Measurements from ENCODE around the gene DNAJB7. TPM values are rescaled to one million over a fixed set of nuclear protein-coding genes. Genes with fewer than 3 reads are reported as not detected.

The DNAJB7 gene
- total and polyA plus RNA-seq, 10 of the 15 experiments (the other 5 are each of a cell fraction or from before 2014, with no cell fraction given): 0.03 to 0.70 (median 0.29) TPM; not detected in 6

DNA sequence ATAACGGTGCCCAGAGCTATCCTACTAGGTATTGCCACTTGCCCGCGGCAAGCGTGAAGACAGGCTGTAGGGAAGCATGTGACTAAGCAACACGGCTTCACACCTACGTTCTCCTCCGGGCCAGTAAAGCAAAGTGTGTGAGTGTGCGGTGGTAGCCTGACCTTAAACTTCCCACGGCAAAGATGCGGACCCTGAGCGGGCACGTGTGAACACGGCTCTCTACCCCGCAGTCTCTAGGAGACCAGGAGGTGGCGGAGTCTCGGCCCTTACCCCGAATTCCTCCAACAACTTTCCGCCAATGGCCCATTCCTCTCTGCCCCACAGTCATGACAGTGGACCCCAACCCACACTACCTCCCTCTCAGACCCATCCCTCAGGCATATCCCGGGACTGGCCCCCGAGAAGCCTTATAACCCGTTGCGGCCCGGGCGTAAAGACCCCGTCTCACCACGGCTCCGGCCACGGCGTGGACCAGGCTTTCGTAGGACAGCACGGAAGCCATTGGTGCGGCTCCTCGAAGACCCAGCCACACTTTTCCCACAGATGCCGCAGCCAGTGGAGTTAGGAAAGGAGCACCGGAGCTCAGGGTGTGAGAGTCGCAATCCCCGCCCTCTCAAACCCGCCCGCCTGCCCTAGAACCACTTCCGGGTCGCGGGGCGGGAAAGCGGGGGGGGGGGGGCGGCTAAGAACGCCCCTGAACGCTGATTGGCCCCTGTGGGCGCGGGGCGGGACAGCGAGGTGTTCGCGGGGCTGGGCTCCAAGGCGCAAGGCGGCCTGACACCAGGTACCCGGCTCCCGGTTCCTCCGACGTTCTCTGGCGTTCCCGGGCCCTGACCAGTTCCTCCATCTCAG lies 42.9 kb downstream of the DNAJB7 start, which contains the start of gene SLC25A17 (continued):
- TF ChIP-seq, protein P1, sequence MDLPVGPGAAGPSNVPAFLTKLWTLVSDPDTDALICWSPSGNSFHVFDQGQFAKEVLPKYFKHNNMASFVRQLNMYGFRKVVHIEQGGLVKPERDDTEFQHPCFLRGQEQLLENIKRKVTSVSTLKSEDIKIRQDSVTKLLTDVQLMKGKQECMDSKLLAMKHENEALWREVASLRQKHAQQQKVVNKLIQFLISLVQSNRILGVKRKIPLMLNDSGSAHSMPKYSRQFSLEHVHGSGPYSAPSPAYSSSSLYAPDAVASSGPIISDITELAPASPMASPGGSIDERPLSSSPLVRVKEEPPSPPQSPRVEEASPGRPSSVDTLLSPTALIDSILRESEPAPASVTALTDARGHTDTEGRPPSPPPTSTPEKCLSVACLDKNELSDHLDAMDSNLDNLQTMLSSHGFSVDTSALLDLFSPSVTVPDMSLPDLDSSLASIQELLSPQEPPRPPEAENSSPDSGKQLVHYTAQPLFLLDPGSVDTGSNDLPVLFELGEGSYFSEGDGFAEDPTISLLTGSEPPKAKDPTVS (IDR thresholded peaks at IDR 0.05; ENCODE audit: low read depth, low read length): no peak
- TF ChIP-seq ZBED1 (IDR thresholded peaks at IDR 0.05; ENCODE audit: borderline replicate concordance) (no peak), BRCA1 (IDR thresholded peaks at IDR 0.05; ENCODE audit: low read depth, low read length) (no peak), TBL1XR1 (IDR thresholded peaks at IDR 0.05; ENCODE audit: low read depth, low read length) (0 out of 2 replicates have a peak, but pooled peaks have one; percentile 14), EZH2 (IDR thresholded peaks at IDR 0.05; ENCODE audit: borderline replicate concordance, control insufficient read depth, low read depth, low read length) (no peak), E2F8 (IDR thresholded peaks at IDR 0.05; ENCODE audit: low read depth, partially characterized antibody) (no peak), MEF2B (IDR thresholded peaks at IDR 0.05; ENCODE audit: partially characterized antibody, poor library complexity, severe bottlenecking) (no peak), MXI1 (IDR thresholded peaks at IDR 0.05; ENCODE audit: low read depth, low read length) (peak; percentile 81; the same call in 1 of the 2 replicates), CEBPB (IDR thresholded peaks at IDR 0.05; ENCODE audit: borderline replicate concordance in 1 of 2, low read depth in 2 of 2, low read length in 2 of 2) (no peak), NRF1 (conservative IDR thresholded peaks at IDR 0.05; ENCODE audit: low read depth, low read length) (no peak), SP1 (IDR thresholded peaks at IDR 0.05; ENCODE audit: low read depth, low read length) (peak; percentile 32), CREB1 (IDR thresholded peaks at IDR 0.05; ENCODE audit: low read depth) (no peak), ZZZ3 (IDR thresholded peaks at IDR 0.05; ENCODE audit: control insufficient read depth, insufficient read length, low read depth) (no peak), BHLHE40 (IDR thresholded peaks at IDR 0.05; ENCODE audit: borderline replicate concordance in 1 of 2, low read depth in 2 of 2, low read length in 1 of 2) (peak; percentile 83 to 93), BCL11A (IDR thresholded peaks at IDR 0.05; ENCODE audit: low read depth, low read length) (no peak), SMAD1 (IDR thresholded peaks at IDR 0.05; ENCODE audit: low read depth, partially characterized antibody) (no peak), KDM1A (IDR thresholded peaks at IDR 0.05; ENCODE audit: borderline replicate concordance) (no peak), ZNF217 (IDR thresholded peaks at IDR 0.05) (no peak)
- TF ChIP-seq, protein P2, sequence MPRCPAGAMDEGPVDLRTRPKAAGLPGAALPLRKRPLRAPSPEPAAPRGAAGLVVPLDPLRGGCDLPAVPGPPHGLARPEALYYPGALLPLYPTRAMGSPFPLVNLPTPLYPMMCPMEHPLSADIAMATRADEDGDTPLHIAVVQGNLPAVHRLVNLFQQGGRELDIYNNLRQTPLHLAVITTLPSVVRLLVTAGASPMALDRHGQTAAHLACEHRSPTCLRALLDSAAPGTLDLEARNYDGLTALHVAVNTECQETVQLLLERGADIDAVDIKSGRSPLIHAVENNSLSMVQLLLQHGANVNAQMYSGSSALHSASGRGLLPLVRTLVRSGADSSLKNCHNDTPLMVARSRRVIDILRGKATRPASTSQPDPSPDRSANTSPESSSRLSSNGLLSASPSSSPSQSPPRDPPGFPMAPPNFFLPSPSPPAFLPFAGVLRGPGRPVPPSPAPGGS (IDR thresholded peaks at IDR 0.05; ENCODE audit: borderline replicate concordance, insufficient read depth, low read depth, low read length, poor library complexity, severe bottlenecking): no peak
- TF ChIP-seq, protein P3, sequence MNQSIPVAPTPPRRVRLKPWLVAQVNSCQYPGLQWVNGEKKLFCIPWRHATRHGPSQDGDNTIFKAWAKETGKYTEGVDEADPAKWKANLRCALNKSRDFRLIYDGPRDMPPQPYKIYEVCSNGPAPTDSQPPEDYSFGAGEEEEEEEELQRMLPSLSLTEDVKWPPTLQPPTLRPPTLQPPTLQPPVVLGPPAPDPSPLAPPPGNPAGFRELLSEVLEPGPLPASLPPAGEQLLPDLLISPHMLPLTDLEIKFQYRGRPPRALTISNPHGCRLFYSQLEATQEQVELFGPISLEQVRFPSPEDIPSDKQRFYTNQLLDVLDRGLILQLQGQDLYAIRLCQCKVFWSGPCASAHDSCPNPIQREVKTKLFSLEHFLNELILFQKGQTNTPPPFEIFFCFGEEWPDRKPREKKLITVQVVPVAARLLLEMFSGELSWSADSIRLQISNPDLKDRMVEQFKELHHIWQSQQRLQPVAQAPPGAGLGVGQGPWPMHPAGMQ (IDR thresholded peaks at IDR 0.05; ENCODE audit: borderline replicate concordance): no peak
